UCSD-AML1 (cell line): ENCODE data around the gene DDX28.
"Not testable (repeated sequence)": the region's sequence is repeated elsewhere in the genome, so short reads cannot be mapped to it uniquely, and the experiment has no call there.

Source experiments
- DNase-seq: peaks from one replicate; lab custom pipeline; 2025; ENCODE audit not compliant: unreplicated experiment; lab: John Stamatoyannopoulos, UW

The DDX28 gene

GRCh38 chr16:68040506-68041288, 17.7 kb upstream of the DDX28 start:
- peak; percentile 75 for DNase-seq

DNA sequence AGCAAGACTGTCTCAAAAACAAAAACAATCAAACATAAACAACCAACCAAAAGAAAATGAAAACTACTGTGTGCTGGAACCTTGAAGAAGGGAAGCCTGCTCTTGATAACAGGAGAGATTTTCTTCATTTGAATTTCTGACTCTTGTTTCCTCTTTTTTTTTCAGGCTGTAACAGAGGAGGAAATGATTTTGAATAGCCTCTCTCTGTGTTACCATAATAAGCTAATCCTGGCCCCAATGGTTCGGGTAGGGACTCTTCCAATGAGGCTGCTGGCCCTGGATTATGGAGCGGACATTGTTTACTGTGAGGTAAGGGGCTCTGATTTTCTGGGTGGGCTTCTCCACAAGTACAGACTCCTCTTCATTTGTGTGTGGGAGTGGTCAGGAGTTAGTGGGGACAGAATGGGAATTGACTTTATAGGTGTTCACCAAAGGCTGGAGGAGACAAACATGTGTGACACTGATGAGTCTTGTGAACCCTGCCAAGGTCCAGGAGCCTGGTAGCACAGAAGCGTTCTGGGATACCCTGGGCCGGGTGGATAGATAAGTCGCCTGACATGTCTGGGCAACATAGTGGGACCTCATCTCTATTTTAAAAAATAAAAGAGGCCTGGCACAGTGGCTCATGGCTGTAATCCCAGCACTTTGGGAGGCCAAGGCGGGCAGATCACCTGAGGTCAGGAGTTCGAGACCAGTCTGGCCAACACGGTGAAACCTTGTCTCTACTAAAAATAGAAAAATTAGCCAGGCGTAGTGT, 15.0 kb upstream of the DDX28 start:
- DNase-seq = no peak

GRCh38 chr16:68035227-68035626, 12.2 kb upstream of the DDX28 start:
- no peak for DNase-seq

- no peak for DNase-seq
Observed at GRCh38 chr16:68033101-68033500, 10.1 kb upstream of the DDX28 start.

- DNase-seq = no peak
Observed at GRCh38 chr16:68031951-68032350, 8.9 kb upstream of the DDX28 start.

DNA sequence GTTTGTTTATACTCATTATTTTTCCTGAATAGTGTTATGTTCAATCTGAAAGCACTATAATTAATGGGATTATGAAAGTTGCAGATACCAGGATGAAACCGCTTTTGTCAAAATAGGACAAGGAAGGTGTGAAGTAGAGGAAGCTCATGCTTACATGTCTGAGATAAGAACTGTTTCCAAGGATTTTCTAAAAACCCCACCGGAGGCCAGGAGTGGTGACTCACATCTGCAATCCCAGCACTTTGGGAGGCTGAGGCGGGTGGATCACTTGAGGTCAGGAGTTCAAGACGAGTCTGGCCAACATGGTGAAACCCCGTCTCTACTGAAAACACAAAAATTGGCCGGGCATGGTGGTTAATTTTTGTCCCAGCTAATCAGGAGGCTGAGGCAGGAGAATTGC, 7.1 kb upstream of the DDX28 start:
- not testable (repeated sequence) for DNase-seq

DNA sequence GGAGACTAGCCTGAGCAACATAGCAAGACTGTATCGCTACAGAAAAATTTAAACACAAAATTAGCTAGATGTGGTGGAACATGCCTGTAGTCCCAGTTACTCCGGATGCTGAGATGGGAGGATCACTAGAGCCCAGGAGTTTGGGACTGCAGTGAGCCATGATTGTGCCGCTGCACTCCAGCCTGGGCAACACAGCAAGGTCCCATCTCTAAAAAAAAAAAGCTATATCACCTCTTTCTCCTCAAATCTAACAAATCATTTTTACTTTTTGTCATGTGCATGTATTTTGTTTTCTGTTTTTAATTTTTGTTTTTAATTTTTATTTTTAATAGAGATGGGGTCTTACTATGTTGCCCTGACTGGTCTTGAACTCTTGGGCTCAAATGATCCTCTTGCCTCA, 6.0 kb upstream of the DDX28 start:
- DNase-seq = no peak

DNA sequence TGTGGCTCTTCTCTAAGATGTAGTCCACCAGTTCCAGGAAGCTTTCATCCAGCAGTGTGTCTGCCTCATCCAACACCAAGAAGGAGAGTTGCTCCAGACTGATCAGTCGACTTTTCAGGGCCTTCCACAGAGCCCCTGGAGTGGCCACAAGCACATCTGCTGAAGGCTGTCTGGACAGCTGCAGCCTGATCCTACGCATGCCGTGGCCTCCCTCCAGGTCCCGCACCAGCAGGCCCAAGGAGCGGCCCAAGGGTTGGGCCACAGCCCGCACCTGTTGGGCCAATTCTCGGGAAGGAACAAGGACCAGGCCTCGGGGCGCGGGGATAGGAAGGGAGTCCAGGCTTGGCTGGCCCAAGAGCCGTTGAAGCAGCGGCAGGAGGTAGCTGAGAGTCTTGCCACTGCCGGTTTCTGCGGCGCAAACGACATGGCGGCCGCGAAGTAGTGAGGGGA, 729 bp downstream of the DDX28 start:
- DNase-seq = no peak

DNA sequence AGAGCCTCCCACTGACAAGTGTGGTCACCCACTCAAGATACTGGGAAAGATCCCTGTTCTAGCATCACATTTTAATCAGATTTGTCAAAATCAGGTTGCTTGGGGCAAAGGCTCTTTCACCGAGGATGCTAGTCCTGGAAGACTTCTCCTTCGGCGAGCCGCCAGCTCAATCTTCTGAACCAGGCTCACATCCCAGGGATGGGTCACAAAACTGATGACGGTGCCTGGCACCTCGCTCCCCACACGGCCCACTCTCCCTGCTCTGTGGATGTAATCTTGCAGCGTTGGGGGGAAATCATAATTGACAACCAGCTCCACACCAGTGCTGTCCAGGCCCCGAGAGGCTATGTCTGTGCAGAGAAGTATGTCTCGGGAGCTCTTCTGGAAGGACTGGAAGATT, 1.5 kb downstream of the DDX28 start:
- no peak for DNase-seq

DNA sequence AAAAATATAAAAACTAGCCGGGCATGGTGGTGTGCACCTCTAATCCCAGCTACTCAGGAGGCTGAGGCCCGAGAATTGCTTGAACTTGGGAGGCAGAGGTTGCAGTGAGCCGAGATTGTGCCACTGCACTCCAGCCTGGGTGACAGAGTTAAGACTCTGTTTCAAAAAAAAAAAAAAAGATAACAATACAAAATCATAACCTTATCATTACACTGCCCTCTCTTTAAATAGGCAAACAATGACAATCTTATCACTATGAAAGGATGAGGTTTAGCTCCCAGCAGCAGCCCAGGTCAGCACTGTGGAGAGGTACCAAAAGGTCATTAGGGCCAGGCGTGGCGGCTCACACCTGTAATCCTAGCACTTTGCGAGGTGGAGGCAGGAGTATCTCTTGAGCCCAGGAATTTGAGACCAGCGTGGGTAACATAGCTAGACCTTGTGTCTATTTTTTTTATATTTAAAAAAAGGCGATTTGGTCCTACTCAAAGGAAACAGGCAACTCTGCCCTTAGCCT, 3.8 kb downstream of the DDX28 start:
- DNase-seq = no peak

- DNase-seq = no peak
Observed at GRCh38 chr16:68015681-68016080, 7.4 kb downstream of the DDX28 start, which contains the start of gene DPEP2NB. DPEP2NB (minus strand) TSS chr16:68015911; CDS start chr16:68015770, 141 bp downstream.

GRCh38 chr16:68013440-68013839, 9.6 kb downstream of the DDX28 start:
- DNase-seq = peak; percentile 47

DNA sequence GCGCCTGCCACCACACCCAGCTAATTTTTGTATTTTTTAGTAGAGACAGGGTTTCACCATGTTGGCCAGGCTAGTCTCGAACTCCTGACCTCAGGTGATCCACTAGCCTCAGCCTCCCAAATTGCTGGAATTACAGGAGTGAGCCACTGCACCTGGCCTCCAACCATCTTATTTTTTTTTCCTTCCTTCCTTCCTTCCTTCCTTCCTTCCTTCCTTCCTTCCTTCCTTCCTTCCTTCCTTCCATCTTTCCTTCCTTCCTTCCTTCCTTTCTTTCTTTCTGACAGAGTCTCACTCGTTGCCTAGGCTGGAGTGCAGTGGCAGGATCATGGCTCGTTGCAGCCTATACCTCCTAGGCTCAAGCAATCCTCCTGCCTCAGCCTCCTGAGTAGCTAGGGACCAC, 13.2 kb downstream of the DDX28 start:
- DNase-seq = not testable (repeated sequence)

- no peak for DNase-seq
Observed at GRCh38 chr16:68009157-68009735, 13.8 kb downstream of the DDX28 start.

DNA sequence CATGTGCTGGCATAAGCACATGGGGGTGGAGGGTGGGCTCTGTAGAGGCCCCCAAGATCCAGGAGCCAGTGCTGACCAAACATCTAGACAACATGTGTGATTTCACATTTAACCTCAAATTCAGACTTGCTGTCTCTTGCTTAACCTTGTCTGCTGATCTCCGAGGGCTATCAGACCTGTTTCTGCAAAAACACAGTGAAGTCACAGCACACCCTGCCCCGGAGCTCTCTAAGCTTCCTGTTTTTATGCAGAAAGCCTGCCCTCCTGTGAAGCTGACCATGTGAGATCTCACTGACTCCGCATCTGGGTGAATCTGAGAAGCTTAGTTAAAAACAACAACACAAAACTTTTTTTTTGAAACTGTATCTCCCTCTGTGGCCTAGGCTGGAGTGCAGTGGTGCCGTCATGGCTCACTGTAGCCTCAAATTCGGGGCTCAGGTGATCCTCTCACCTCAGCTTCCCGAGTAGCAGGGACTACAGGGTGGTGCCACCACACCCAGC, 17.2 kb downstream of the DDX28 start:
- peak; percentile 42 for DNase-seq

DNA sequence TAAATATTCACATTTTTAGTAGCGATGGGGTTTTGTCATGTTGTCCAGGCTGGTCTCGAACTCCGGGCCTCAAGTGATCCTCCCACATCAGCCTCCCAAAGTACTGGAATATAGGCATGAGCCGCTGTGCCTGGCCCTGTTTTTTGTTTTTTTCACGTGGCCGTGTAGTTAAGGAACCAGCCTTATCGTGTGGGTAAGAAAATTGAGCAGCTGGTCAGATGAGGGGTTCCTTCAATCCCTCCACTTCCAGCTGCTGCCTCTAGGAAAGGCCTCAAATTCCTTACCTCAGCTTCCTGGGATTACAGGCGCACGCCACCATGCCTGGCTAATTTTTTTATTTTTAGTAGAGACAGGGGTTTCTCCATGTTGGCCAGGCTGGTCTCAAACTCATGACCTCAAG, 17.8 kb downstream of the DDX28 start:
- no peak for DNase-seq

- DNase-seq = no peak
Observed at GRCh38 chr16:68003031-68003430, 20.0 kb downstream of the DDX28 start.

- no peak for DNase-seq
Observed at GRCh38 chr16:68000450-68000849, 22.6 kb downstream of the DDX28 start.

GRCh38 chr16:67999985-68000384, 23.0 kb downstream of the DDX28 start:
- no peak for DNase-seq

DNA sequence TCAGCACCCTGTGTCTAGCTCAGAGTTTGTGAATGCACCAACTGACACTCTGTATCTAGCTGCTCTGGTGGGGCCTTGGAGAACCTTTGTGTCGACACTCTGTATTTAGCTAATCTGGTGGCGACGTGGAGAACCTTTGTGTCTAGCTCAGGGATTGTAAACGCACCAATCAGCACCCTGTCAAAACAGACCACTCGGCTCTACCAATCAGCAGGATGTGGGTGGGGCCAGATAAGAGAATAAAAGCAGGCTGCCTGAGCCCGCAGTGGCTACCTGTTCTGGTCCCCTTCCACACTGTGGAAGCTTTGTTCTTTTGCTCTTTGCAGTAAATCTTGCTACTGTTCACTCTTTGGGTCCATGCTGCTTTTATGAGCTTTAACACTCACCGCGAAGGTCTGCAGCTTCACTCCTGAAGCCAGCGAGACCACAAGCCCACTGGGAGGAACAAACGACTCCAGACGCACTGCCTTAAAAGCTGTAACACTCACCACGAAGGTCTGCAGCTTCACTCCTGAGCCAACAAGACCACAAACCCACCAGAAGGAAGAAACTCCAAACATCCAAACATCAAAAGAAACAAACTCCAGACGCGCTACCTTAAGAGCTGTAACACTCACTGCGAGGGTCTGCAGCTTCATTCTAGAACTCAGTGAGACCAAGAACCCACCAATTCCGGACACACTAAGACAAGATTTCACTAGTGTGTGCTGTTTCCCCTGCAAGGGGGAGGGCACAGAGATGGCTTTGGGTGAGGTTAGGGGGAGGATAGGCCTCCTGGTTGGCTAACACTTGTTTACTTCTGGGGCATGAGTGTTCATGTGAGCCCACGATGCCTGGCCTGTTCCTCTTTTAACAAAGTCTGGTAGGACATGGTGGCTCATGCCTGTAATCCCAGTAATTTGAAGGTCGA, 24.0 kb downstream of the DDX28 start, which contains the start of gene DPEP2:
DPEP2 (minus strand) TSS at position 706 of the 910 bp plus-strand sequence. CDS start 6,272 bp downstream, outside the sequence.
- DNase-seq = peak; percentile 37
